ENCODE results near the gene RABGAP1L.
"Not testable (repeated sequence)": the region's sequence is repeated elsewhere in the genome, so short reads cannot be mapped to it uniquely, and the experiment has no call there.

Gene RABGAP1L

DNA sequence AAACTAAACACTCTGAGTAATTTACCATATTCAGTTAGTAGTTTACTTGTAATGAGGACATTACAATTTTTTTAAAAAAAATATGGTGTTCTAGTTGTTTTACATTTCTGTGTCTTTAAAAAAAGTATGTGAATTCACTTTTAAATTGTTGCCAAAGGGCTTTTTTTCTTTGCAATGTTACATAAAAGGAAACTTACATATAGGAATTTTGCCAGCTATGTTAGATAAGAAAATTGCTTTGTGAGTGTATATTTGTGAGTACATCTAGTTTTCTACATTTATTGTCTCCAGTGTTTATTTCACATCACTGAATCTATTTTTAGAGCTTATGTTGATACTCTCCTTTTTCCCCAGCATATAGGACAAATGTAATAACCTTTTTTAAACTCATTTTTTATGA lies 495.2 kb downstream of the RABGAP1L start:
- DNase-seq (ENCODE audit: low read depth in 2 of 2): no peak

DNA sequence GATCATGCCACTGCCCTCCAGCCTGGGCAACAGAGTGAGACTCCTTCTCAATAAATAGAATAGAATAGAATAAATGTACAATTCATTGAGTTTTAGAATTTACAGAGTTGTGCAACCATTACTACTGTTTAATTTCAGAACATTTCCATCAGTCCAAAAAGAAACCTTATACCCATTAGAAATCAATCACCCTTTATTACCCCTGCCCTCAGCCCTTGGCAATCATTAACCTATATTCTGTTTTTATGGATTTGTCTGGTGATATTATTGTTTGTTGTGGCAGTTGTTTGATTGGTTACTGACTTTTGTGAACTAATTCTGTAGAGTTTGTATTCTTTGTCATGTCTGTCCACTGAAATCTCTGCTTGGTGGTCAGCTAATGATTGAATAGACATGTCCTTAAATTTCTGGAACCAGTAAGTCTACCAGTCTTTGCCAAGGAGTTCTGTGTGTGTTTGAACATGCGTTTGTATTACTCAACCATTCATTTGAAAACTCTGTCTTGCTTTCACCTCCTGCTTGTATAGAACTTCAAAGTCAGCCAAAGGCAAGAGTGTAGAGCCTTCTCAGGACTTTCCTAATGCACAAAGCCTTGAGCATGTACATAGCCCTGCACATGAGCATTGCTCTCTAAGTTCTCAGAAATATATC lies 497.2 kb downstream of the RABGAP1L start:
- DNase-seq (ENCODE audit: low read depth in 2 of 2): no peak

DNA sequence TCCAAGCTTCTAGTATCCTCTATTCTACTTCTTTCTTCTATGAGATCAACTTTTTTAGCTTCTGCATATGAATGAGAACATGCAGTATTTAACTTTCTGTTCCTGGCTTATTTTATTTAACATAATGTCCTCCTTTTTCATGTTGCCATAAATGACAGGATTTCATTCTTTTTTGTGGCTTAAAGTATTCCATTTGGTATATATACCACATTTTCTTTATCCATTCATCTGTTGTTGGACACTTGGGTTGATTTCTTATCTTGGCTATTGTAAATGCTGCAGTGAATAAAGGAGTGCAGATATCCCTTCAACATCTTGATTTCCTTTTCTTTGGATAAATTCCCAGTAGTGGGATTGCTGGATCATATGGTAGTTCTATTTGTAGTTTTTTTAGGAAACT lies 498.1 kb downstream of the RABGAP1L start:
- no peak for DNase-seq (ENCODE audit: low read depth in 2 of 2)

DNA sequence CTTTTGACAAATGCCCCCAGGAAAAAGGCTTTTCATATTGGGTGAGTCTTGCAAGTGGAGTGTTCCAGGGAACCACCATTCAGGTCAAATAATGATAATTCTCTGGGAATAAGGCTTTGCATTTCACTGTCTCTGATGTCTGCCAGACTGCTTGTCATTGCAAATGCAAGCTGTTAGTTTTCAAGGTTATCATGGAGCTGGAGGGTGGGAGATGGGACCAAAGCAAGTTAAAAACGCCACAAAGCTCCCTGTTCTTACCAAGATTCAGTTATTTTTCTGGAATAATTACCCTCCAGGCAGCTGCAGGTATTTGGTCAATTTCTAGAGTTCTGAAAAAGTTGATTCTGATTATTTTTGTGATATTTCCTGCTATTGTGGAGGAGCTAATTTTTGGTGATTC lies 498.6 kb downstream of the RABGAP1L start:
- no peak for DNase-seq (ENCODE audit: low read depth in 2 of 2)

DNA sequence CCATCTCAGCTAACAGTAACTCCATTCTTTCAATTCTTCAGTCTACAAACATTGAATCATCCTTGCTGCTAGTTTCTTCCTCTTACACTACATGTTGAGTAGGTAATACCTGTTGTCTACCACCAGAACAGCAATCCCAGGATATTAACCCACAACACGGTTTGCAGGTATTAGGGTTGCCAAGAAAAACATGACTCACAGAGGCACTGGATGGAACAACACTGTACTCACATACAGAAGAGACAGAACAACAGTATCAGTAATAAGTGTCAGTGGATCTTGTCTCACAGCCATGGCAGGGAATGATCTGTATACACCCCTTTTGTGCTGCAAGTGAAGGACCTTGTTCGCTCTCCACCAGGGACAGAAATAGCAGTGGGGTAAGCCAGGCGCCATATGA lies 500.5 kb downstream of the RABGAP1L start:
- DNase-seq (ENCODE audit: low read depth in 2 of 2): no peak

DNA sequence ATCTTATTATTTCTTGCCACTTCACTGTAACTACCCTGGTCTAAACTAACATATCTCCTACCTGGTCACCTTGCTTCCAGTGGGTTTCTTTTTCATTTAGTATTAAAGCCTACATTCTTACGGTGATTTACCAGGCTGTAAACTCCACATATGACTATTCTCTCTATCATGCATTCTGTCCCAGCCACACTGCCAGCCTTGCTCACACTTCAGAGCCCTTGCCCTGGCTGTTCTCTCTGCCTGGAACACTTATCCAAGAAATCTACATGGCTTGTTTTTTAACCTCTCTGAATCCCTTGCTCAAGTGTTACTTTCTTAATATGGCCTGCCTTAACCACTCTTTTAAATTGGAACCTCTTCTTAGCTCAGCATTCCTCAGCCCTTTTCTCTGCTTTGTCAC lies 501.2 kb downstream of the RABGAP1L start:
- DNase-seq (ENCODE audit: low read depth in 2 of 2): no peak

DNA sequence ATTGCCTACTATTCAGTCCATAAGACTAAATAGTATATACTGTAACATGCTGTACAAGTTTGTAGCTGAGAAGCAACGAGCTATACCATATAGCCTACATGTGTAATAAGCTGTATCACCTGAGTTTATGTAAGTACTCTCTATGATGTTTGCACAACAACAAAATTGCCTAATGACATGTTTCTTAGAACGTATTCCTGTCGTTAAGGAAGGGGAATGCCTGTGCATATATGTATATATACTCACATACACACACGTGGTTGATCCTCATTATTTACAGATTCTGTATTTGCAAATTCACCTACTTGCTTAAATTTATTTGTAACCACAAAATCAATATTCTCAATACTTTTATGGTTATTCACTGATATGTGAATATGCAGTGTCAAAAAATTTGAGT lies 504.0 kb downstream of the RABGAP1L start:
- no peak for DNase-seq (ENCODE audit: low read depth in 2 of 2)

DNA sequence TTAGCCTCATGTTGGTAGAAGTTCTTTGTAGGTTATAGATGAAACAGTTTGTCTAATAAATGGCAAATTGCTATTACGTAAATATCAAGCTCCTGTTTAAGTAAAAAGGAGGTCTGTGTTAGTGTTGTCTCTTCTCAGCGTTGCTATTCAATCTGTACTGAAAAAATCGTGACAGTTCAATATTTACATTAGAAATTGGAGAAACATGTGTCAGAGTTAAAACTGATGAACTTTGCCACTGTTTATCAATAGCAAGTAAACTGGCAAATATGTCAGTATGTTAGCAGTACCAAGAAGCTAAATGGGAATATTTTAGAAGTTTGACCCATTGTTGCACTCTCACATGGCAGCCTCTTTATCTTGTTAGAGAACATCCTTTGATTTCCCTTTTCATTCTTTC lies 506.9 kb downstream of the RABGAP1L start:
- DNase-seq (ENCODE audit: low read depth in 2 of 2): no peak

DNA sequence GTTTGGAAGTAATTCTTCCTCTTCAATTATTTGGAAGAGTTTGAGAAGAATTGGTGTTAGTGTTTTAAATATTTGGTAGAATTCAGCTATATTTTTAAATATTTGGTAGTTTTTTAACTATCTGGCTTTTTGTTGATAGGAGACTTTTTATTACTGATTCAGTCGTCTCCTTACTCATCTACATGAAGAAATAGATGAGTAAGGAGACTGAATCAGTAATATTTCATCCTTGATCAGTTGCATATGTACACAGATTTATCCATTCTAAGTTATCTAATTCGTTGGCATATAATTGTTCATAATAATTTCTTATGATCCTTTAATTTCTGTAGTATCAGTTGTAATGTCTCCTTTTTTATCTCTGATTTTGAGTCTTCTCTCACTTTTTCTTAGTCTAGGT lies 512.5 kb downstream of the RABGAP1L start:
- no peak for DNase-seq (ENCODE audit: low read depth in 2 of 2)

DNA sequence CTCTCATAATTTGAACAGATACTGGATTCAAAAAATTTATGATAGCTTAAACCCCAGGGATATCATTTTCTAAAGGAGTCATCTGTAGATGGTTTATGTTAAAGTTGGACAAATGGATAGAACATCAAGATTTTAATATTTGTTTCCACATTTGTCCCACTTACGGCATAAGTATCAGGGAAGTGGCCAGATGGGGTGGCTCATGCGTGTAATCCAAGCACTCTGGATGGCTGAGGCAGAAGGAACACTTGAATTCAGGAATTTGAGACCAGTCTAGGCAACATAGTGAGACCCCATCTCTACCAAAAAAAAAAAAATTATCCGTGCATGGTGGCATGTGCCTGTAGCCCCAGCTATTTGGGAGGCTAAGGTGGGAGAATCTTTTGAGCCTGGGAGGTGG lies 517.5 kb downstream of the RABGAP1L start:
- DNase-seq (ENCODE audit: low read depth in 2 of 2): no peak

DNA sequence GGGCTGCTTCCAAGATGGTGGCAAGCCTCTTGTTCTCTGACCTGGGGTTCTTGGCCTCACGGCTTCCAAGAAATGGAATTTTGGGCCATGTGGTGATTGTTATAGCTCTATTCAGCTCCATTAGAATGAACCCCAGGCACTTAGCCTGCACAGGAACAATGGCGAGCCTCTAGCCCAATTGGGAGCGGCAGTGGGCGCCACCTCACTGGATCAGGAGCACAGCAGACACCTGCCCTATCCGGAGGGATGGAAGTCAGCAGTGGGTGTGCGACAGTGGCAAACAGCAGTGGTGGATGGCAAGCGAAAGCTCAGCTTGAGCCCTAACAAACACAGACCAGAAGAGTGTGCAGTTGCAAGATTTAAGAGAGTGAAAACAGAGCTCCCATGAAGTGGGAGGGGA lies 519.3 kb downstream of the RABGAP1L start:
- no peak for DNase-seq (ENCODE audit: low read depth in 2 of 2)

DNA sequence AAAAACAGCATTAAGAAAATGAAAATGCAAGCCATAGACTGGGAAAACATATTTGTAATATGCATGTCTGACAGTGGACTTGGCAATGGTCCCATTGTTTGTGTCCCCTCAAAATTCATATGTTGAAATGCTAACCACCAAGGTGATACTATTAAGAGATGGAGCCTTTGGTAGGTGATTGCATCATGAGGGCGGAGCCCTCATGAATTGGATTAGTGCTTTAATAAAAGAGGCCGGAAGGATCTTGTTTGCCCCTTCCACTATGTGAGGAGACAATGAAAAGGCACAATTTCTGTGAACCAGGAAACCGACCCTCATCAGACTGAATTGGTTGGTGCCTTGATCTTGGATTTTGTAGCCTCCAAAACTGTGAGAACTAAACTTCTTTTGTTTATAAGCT lies 520.8 kb downstream of the RABGAP1L start:
- DNase-seq (ENCODE audit: low read depth in 2 of 2): no peak

DNA sequence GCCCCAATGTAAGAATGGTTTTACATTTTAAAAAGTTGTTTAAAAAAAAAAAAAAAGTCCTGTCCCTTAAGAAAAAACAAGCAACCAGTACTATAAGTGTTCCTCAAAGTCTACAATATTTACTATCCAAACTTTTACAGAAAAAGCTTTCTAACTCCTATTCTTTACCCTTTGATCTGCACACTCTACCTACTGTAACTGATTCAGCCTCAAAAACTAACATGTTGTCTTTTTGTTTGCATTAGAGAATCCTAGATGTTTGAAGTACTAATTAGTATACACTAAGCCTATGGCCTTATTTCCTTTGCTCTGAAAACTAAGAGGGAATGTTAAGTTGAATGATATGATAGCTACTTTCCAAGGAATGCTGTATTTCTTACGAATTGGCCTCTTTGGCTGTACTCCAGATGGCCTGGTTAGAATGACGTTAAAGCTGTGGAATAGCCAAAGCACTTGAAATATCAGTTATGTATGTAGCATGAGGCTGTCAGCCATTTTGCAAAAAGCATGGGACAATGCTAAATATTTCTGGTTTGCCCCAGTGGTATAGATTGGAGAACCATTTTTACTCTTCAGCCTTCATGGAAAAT lies 523.2 kb downstream of the RABGAP1L start:
- no peak for DNase-seq (ENCODE audit: low read depth in 2 of 2)

DNA sequence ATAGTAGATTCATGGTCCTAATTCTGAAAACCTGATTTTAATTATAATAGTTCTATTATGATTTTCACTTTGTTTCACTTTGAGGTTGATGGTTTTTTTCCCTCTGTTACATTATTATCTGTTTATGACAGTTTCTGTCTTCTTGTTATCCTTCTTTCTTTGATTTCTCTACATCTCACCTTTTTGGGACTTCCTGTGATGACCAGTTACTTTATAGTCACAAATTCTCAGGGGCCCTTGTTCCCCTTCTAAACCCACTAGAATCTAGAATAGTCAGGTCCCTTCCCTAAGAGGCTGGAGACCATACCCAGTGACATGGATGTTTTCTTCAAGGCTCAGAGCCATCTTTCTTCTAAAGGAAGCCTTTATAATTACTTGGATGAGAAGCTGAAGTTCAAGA lies 526.9 kb downstream of the RABGAP1L start:
- no peak for DNase-seq (ENCODE audit: low read depth in 2 of 2)

DNA sequence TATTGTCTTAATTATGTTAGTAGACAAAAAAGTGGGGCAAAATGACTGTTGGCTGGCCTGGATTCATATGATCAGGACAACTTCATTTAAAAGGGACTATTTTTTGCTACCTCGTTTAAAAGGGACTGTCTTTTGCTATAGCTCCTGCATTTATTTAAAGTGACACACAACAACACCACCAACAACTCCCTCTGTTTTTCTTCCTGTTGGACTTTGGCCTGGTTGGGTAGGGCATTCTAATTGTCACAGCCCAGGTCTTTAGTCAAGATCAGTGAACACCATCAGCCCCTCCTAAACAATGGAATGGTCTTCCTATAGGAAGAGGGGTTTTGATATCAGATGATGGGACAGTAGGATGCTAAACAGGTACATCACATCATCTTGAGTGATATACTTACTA lies 530.2 kb downstream of the RABGAP1L start:
- no peak for DNase-seq (ENCODE audit: low read depth in 2 of 2)

DNA sequence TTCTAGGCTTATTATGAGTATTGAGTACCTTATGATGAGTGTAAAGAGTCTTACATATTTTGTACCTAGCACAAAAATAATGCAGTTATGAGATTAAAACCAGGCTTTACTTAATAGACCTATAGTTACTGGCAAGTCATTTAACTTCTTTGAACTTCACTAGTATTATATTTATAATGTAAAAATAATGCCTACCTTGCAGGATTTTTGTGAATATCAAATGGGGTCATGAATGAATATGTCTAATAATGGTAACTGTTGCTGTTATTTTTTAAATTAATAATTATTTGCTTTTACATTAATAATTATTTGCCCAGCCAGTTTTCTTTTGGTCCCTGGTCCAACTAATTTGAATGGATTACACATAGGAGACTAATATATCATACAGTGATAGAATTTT lies 530.9 kb downstream of the RABGAP1L start:
- DNase-seq (ENCODE audit: low read depth in 2 of 2): no peak

DNA sequence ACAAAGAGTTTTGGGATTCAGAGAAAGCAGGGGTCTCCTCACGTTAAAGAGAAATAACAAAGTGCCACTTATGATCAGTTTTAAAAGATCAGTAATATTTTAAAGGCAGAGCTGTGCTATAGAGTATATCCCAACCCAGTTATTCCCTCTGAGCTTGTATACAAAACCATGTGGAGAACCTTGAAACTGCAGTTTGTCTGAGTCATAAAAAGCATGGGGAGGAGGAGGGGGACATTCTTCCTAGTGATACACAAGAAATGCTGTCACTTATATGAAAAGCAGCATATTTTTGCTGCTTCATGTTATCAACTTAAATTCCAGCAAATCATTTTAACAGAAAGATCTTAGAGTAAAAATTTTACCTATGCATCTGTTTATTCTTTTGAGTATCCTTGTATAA lies 533.0 kb downstream of the RABGAP1L start:
- DNase-seq (ENCODE audit: low read depth in 2 of 2): no peak

DNA sequence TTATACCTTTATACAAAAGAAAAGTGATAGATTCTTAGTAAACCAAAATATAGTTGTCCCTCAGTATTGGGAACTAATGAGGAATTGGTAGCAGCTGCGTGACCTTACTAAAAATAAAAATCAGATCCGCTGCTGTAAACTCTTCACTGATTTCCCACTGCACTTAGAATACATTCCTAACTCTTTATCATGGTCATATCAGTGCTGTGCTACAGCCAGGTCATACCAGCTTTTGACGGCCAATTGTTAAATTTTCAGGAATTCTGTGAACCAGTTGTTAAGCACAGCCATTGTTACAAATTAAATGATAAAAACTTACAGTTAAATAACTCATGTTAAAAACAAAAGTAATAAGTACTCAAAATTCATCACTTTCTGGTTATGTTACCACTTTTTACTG lies 533.8 kb downstream of the RABGAP1L start:
- DNase-seq (ENCODE audit: low read depth in 2 of 2): no peak

DNA sequence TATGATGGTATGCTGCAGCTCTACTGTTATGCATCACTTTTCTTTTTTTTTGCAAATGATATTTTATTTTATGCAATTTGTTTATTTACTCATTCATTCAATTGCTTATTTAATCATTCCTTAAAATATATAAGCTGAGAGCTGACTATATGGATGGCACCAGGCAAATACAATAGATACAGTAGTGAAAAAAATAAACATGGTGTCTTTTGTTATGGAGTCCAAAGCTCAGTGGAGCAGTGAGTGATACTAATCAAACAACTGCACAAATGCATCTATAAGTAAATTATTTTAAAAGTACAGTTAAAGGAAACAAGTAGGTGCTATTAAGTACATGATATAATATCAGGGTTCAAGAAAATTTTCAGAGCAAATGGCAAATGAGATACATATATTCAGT lies 534.2 kb downstream of the RABGAP1L start:
- DNase-seq (ENCODE audit: low read depth in 2 of 2): not testable (repeated sequence)

DNA sequence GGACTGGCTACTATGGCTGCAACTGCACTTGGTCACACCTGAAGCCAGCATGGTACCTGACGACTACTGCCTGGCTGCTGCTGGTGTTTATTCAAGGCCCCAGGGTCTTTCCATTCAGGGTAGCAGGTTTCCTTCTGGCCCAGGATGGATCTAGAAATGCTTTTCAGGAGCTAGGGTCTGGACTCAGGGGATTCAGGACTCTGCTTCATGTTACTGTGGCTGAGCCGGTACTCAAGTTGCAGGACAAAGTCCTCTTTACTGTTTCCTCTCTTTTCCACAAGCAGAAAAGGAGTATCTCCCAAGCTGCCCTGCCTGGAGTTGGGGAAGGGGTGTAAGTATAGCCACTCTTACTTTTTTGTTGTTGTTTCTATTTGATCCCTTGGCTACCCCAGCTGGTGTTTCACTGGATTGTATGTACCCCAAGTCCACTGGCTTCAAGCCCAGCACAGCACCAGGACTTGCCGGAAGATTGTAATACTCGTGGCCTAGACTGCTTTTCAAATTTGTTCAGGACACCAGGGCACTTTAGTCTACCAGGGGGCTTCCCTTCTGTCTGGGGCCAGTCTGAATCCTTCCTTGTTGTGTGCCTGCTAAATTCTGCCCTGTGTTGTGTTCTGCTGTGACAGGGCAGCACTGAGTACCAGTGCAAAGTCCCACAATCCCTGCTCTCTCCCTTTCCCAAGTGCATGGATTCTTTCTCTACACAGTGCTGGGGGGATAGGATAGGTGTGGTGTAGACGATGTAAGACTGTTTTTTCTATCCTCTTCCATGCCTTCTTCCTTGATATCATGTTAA lies 536.9 kb downstream of the RABGAP1L start:
- no peak for DNase-seq (ENCODE audit: low read depth in 2 of 2)

DNA sequence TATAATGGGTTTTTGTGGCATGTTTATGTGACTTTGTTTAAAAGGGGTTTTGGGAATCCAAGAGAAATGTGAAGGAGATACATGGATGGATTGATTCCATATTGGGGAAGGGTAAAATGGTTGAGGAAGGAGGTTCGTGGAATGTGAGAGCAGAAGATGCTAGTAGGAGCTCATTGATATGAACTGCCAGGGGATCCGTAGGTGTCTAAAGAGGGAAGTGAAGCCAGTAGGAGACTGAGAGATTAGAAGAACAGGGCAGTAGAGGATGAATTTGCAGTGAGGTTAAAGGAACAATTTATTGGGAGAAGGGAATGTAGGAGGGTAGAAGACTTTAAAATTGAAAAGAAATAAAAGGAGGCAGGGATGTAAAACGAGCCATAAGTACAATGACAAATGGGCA lies 541.0 kb downstream of the RABGAP1L start:
- no peak for DNase-seq (ENCODE audit: low read depth in 2 of 2)

DNA sequence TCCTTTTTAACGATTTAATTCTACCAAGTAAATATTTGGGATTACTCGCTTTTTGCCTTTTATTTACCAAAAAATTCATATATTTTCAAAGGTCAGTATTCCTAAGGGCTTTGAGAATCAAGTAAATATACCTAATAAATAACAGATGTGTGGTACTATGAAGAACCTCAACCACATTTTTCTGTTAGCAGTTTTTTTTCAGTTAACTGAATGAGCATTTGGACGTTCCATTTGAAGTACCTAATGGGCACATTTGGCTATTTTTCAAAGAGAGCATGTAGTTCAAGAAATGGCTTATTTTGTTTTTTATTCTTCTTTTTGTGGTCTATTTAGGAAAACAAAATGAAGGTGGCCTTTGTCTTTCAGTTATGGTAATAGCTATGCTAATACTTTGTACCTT lies 541.5 kb downstream of the RABGAP1L start:
- DNase-seq (ENCODE audit: low read depth in 2 of 2): no peak

DNA sequence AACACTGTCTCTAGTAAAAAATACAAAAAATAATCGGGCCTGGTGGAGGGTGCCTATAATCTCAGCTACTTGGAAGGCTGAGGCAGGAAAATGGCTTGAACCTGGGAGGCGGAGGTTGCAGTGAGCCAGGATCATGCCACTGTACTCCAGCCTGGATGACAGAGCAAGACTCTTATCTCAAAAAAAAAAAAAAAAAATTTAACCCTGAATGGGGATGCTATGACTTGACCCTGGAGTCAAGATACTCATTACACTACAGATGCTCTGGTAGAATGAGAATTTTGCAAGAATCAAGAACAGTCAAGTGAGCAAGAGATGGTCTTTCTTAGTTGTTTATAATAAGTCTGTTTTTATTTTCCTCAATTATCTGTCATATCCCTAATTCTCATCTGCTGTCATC lies 542.2 kb downstream of the RABGAP1L start:
- DNase-seq (ENCODE audit: low read depth in 2 of 2): no peak

All from stimulated activated CD8-positive, alpha-beta memory T cell treated with anti-CD3 and anti-CD28 coated beads, Interleukin-7, amount 100 ng/mL, for 1 hour (primary cell).